Transverse colon (tissue), 4 donors: ENCODE results near the gene DIP2B. TPM values are rescaled to one million over a fixed set of nuclear protein-coding genes. Genes with fewer than 3 reads are reported as not detected.

Experiments used
- DNase-seq: peaks from one replicate; pipeline ENCODE4 v3.0.0-alpha.2; 2019
- H3K27ac ChIP-seq, 4 donors: fragments of 200-600 bp; sonication (generic); 2 replicates each; pipeline ENCODE4 v1.5.1; 2016 to 2018; ENCODE audit warnings: inconsistent platforms in 4 of 4
- H3K27me3 ChIP-seq: fragments of 200-600 bp; sonication (generic); 2 replicates; pipeline ENCODE4 v1.5.1; 2017; ENCODE audit warnings: inconsistent platforms
- H3K36me3 ChIP-seq, 4 donors: fragments of 200-600 bp; sonication (generic); 2 replicates each; pipeline ENCODE4 v1.5.1; 2017 to 2019; ENCODE audit warnings: inconsistent platforms in 4 of 4
- H3K4me1 ChIP-seq, 4 donors: fragments of 200-600 bp; sonication (generic); 2 replicates each; pipeline ENCODE4 v1.5.1; 2017 to 2020; ENCODE audit warnings: inconsistent platforms in 4 of 4
- H3K4me3 ChIP-seq, 4 donors: fragments of 200-600 bp; sonication (generic); 1 replicate in 1 of 4; 2 replicates in 3 of 4; pipeline versions ENCODE4 v1.5.1 to v1.6.1; 2017 to 2019; ENCODE audit warnings: inconsistent platforms in 4 of 4
- H3K9me3 ChIP-seq, 2 donors: fragments of 200-600 bp; sonication (generic); 2 replicates each; pipeline ENCODE4 v1.5.1; 2017 to 2019; ENCODE audit warnings: inconsistent platforms in 2 of 2
- CTCF ChIP-seq, 5 experiments: fragments of 200-600 bp in 3 of 5; fragments of 450-650 bp in 2 of 5; sonication (generic) in 3 of 5; IDR thresholded peaks; 1 replicate in 2 of 5; 2 replicates in 3 of 5; pipeline ENCODE4 v1.5.1; 2016 to 2017; ENCODE audit warnings: antibody characterized with exemption in 5 of 5, inconsistent platforms in 3 of 5, mild to moderate bottlenecking in 2 of 5, moderate library complexity in 1 of 5
- EP300 ChIP-seq: sonication (generic); formaldehyde crosslinking; IDR thresholded peaks from one replicate; pipeline ENCODE4 v1.6.1; 2017; ENCODE audit warnings: antibody characterized with exemption, low read depth
- POLR2A ChIP-seq: fragments of 450-650 bp; IDR thresholded peaks from one replicate; pipeline ENCODE4 v1.6.1; 2016; ENCODE audit warnings: antibody characterized with exemption, mild to moderate bottlenecking, moderate library complexity
- POLR2AphosphoS5 ChIP-seq, 3 donors: sonication (generic); formaldehyde crosslinking; IDR thresholded peaks; one replicate each; pipeline ENCODE4 v1.6.1; 2016; ENCODE audit warnings: antibody characterized with exemption in 3 of 3
- WGBS, 2 donors: methylation state at CpG; one replicate each; pipeline ENCODE4 v1.1.5; 2018; ENCODE audit warnings: low coverage in 1 of 2; 5-methylcytosine and 5-hydroxymethylcytosine counted together
- in situ Hi-C, 4 donors: fragments of 200-750 bp; cut with MboI; loops; one replicate each; pipeline versions ENCODE4 v1.15.0 to v1.15.1; 2017; ENCODE audit warnings: low sequenced_read_pairs in 3 of 4, low pct_ligation_motif_present in 1 of 4, low pct_unique_long_range_greater_than_20kb in 1 of 4
- intact Hi-C: fragments of 100-400 bp; cut with DNase I; formaldehyde crosslinking; loops from one replicate; pipeline ENCODE4 v1.15.1; 2023; ENCODE audit warnings: low total_unique reads
- total RNA-seq, 4 donors: library from RNA; depleted of rRNA; stranded (reverse); fragments of >200 nt; gene quantifications; one replicate each; pipeline ENCODE4 v1.1.0, GENCODE V29; 2016

DIP2B gene
- total RNA-seq, 4 donors from 2014 or later = 40.0 to 129 (median 57.9) TPM

- TF ChIP-seq POLR2A = no peak
- no peak for TF ChIP-seq EP300
- TF ChIP-seq CTCF (IDR thresholded peaks at IDR 0.05) = no peak
- no peak for TF ChIP-seq POLR2AphosphoS5 (IDR thresholded peaks at IDR 0.05)
- DNase-seq = no peak
- H3K27ac ChIP-seq = peak overlapping the region; percentile 48 to 65 (median 57)
- intact Hi-C loops = no loop called here
- in situ Hi-C loops = no loop called here
- H3K4me3 ChIP-seq = no peak overlapping the region
- 27 to 33% methylated on average over 3 of the region's 3 CpGs for WGBS, 2 donors
- no peaks in the 10 kb centered on the region for H3K9me3 ChIP-seq
- peaks cover 7 to 73% (median 22%) of the 10 kb centered on the region in 4 donors for H3K4me1 ChIP-seq
- H3K27me3 ChIP-seq = no peaks in the 10 kb centered on the region
- no peaks in the 10 kb centered on the region for H3K36me3 ChIP-seq
Observed at GRCh38 chr12:50517421-50518048, 12.8 kb downstream of the DIP2B start.

GRCh38 chr12:50518090-50518489, 13.3 kb downstream of the DIP2B start:
- TF ChIP-seq EP300 (no peak), POLR2AphosphoS5 (IDR thresholded peaks at IDR 0.05) (no peak), CTCF (IDR thresholded peaks at IDR 0.05) (no peak), POLR2A (no peak)
- H3K36me3 ChIP-seq = no peaks in the 10 kb centered on the region
- H3K9me3 ChIP-seq = no peaks in the 10 kb centered on the region
- H3K4me3 ChIP-seq = no peak overlapping the region
- WGBS, 2 donors = 57 to 84% methylated on average over 8 to 11 of the region's 11 CpGs
- no peaks in the 10 kb centered on the region for H3K27me3 ChIP-seq
- intact Hi-C loops (no loop called here), in situ Hi-C loops (no loop called here)
- H3K27ac ChIP-seq = peak overlapping the region; percentile 48 to 65 (median 57)
- DNase-seq = no peak
- H3K4me1 ChIP-seq = peaks cover 7 to 73% (median 22%) of the 10 kb centered on the region in 4 donors

GRCh38 chr12:50519353-50519752, 14.6 kb downstream of the DIP2B start:
- no peak overlapping the region for H3K27ac ChIP-seq

More at GRCh38 chr12:50519353-50519752, 14.6 kb downstream of the DIP2B start:
- Histone ChIP-seq H3K27me3 (no peaks in the 10 kb centered on the region), H3K4me1 (peaks cover 7 to 66% (median 21%) of the 10 kb centered on the region in 4 donors), H3K36me3 (no peaks in the 10 kb centered on the region), H3K9me3 (no peaks in the 10 kb centered on the region), H3K4me3 (no peak overlapping the region)
- TF ChIP-seq EP300 (no peak), POLR2A (no peak), CTCF (IDR thresholded peaks at IDR 0.05) (no peak), POLR2AphosphoS5 (IDR thresholded peaks at IDR 0.05) (no peak)
- DNase-seq = no peak
- in situ Hi-C loops (no loop called here), intact Hi-C loops (no loop called here)
- WGBS, 2 donors = 69 to 71% methylated on average over 1 of the region's 1 CpG
